ENCODE results near the gene INHA. TPM values are rescaled to one million over a fixed set of nuclear protein-coding genes. Genes with fewer than 3 reads are reported as not detected.

The INHA gene
- total and polyA plus RNA-seq, 7 donors: 0.31 to 0.46 (median 0.34) TPM; not detected in 3

GRCh38 chr2:219576505-219577388 lies 4.6 kb downstream of the INHA start:
- TF ChIP-seq POLR2A (IDR thresholded peaks at IDR 0.05) (no peak), POLR2AphosphoS5 (IDR thresholded peaks at IDR 0.05) (no peak), CTCF (IDR thresholded peaks at IDR 0.05) (no peak), EP300 (IDR thresholded peaks at IDR 0.05) (no peak)
- Histone ChIP-seq H3K27ac (no peak overlapping the region), H3K9me3 (no peaks in the 10 kb centered on the region), H3K27me3 (peaks cover 0 to 27% (median 0%) of the 10 kb centered on the region in 3 donors), H3K36me3 (no peaks in the 10 kb centered on the region), H3K4me3 (no peak overlapping the region), H3K4me1 (peaks cover 0 to 2% (median 1%) of the 10 kb centered on the region in 4 donors)
- WGBS, 2 donors: 23 to 42% methylated on average over 15 of the region's 15 CpGs
- DNase-seq: no peak
- intact Hi-C loops (cut with DNase I): no loop called here

- H3K36me3 ChIP-seq: no peaks in the 10 kb centered on the region
- H3K4me1 ChIP-seq: no peaks in the 10 kb centered on the region
- no peak overlapping the region for H3K4me3 ChIP-seq
- no peak overlapping the region for H3K27ac ChIP-seq
- H3K9me3 ChIP-seq: no peaks in the 10 kb centered on the region
- intact Hi-C loops (cut with DNase I): no loop called here
- 83 to 85% methylated on average over 8 of the region's 8 CpGs for WGBS, 2 donors
- TF ChIP-seq POLR2A (IDR thresholded peaks at IDR 0.05) (no peak), POLR2AphosphoS5 (IDR thresholded peaks at IDR 0.05) (no peak), CTCF (IDR thresholded peaks at IDR 0.05) (no peak)
- peaks cover 0 to 27% (median 0%) of the 10 kb centered on the region in 3 donors for H3K27me3 ChIP-seq
- DNase-seq: no peak
Measured at GRCh38 chr2:219578811-219579613, 6.9 kb downstream of the INHA start.

DNA sequence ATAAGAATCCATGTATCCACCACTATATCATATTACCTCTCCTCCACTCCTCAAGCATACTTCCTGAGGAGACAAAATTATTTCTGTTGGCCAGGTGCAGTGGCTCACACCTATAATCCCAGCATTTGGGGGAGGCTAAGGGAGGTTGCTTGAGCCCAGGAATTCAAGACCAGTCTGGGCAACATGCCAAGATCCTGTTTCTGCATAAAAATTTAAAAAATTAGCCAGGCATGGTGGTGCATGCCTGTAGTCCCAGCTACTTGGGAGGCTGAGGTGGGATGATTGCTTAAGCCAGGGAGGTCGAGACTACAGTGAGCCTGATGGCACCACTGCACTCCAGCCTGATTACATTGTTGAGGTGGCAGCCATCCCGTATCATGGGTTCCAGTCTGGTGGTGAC lies 9.2 kb downstream of the INHA start:
- Histone ChIP-seq H3K4me1 (no peaks in the 10 kb centered on the region), H3K4me3 (no peak overlapping the region), H3K27me3 (peaks cover 0 to 13% (median 0%) of the 10 kb centered on the region in 3 donors), H3K27ac (no peak overlapping the region), H3K9me3 (no peaks in the 10 kb centered on the region), H3K36me3 (no peaks in the 10 kb centered on the region)
- WGBS, 2 donors: 63 to 77% methylated on average over 2 of the region's 2 CpGs
- intact Hi-C loops (cut with DNase I): no loop called here
- TF ChIP-seq EP300 (IDR thresholded peaks at IDR 0.05): no peak
- no peak for TF ChIP-seq CTCF (IDR thresholded peaks at IDR 0.05)
- no peak for TF ChIP-seq POLR2A (IDR thresholded peaks at IDR 0.05)
- TF ChIP-seq POLR2AphosphoS5 (IDR thresholded peaks at IDR 0.05): no peak
- no peak for DNase-seq

DNA sequence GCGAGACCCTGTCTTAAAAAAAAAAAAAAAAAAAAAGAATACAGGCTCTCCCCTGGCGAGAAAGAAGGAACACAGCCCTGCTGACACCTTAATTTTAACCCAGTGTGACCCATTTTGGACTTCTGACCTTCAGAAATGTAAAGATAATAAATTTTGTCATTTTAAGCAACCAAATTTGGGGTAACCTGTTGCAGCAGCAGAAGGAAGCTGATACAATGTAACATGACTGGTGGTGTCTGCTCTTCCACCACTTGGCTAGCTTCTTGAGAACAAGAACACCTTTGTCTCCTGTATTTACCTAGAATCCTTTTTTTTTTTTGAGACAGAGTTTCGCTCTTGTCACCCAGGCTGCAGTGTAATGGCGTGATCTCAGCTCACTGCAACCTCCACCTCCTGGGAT lies 19.0 kb downstream of the INHA start:
- intact Hi-C loops (cut with DNase I): no loop called here
- WGBS, 2 donors: 49 to 85% methylated on average over 4 of the region's 4 CpGs
- H3K9me3 ChIP-seq: no peaks in the 10 kb centered on the region

More for the DNA sequence above, 19.0 kb downstream of the INHA start:
- no peak for TF ChIP-seq EP300 (IDR thresholded peaks at IDR 0.05)
- TF ChIP-seq POLR2A (IDR thresholded peaks at IDR 0.05): no peak
- TF ChIP-seq CTCF (IDR thresholded peaks at IDR 0.05): no peak
- no peak for TF ChIP-seq POLR2AphosphoS5 (IDR thresholded peaks at IDR 0.05)
- Histone ChIP-seq H3K27me3 (no peaks in the 10 kb centered on the region), H3K4me1 (no peaks in the 10 kb centered on the region), H3K36me3 (no peaks in the 10 kb centered on the region), H3K4me3 (no peak overlapping the region), H3K27ac (no peak overlapping the region)
- no peak for DNase-seq
